Right lobe of liver (tissue), 6 donors: Measurements from ENCODE around the gene RASSF8. TPM values are rescaled to one million over a fixed set of nuclear protein-coding genes. Genes with fewer than 3 reads are reported as not detected.

Experiments
- ATAC-seq, 4 donors: fragments of 200-7000 bp; cut with Tn5 transposase; one replicate each; pipeline ENCODE4 v1.9.1; 2020; ENCODE audit warnings: mild to moderate bottlenecking in 4 of 4, moderate library complexity in 4 of 4
- DNase-seq, 3 donors: peaks; one replicate each; pipeline ENCODE4 v3.0.0-alpha.2; 2020
- H3K27ac ChIP-seq, 3 donors: fragments of 200-600 bp; one replicate each; pipeline ENCODE4 v1.8.0; 2022
- H3K27me3 ChIP-seq, 2 donors: fragments of 200-600 bp; one replicate each; pipeline ENCODE4 v1.8.0; 2022
- H3K36me3 ChIP-seq, 4 donors: fragments of 200-600 bp; sonication (generic) in 1 of 4; one replicate each; pipeline versions ENCODE4 v1.5.1 to v1.8.0; 2017 to 2022; ENCODE audit warnings: control low read depth in 1 of 4
- H3K4me1 ChIP-seq, 4 donors: fragments of 200-600 bp; sonication (generic) in 1 of 4; one replicate each; pipeline versions ENCODE4 v1.5.1 to v1.8.0; 2017 to 2022; ENCODE audit warnings: control low read depth in 1 of 4
- H3K4me3 ChIP-seq, 3 donors: fragments of 200-600 bp; one replicate each; pipeline ENCODE4 v1.8.0; 2022
- H3K9me3 ChIP-seq, 4 donors: fragments of 200-600 bp; sonication (generic) in 1 of 4; one replicate each; pipeline versions ENCODE4 v1.5.1 to v1.8.0; 2017 to 2022; ENCODE audit warnings: control low read depth in 1 of 4
- POLR2A ChIP-seq: fragments of 450-650 bp; IDR thresholded peaks from one replicate; pipeline ENCODE4 v1.6.1; 2017; ENCODE audit warnings: antibody characterized with exemption, mild to moderate bottlenecking
- WGBS: methylation state at CpG from one replicate; pipeline ENCODE4 v1.1.6; 2018; ENCODE audit warnings: low coverage, low lambda C conversion rate; ENCODE audit not compliant: insufficient coverage; ENCODE audit errors: missing lambda C conversion rate; 5-methylcytosine and 5-hydroxymethylcytosine counted together
- intact Hi-C, 2 donors: fragments of 100-400 bp; cut with DNase I; formaldehyde crosslinking; loops; one replicate each; pipeline versions ENCODE4 v1.11.2 to v1.14.1; 2022
- total RNA-seq, 6 experiments: library from RNA; depleted of rRNA in 2 of 6; stranded (reverse); fragments of >200 nt in 2 of 6; fragmentation: NEBNext Ultra II Directional in 3 of 6; extraction: Animal tissue kit (Norgen Biotek cat#: 25700) in 3 of 6; gene quantifications; one replicate each; pipeline versions ENCODE4 v1.1.0 to v1.2.4, GENCODE V29; 2016 to 2023
- TF ChIP-seq, protein P1 (sequence below), 4 donors: fragments of 200-600 bp in 3 of 4; fragments of 450-650 bp in 1 of 4; IDR thresholded peaks; one replicate each; pipeline versions ENCODE4 v1.5.1 to v1.8.0; 2016 to 2022; ENCODE audit warnings: antibody characterized with exemption in 4 of 4, mild to moderate bottlenecking in 2 of 4
- donor health status: DM: no; HTN: yes; CAD: no.
- donor health status: DM: no; HTN: no; CAD: no.
- donor health status: DM: no; HTN: no; CAD: no.
- donor health status: DM: no; HTN: yes; CAD: no.
- donor health status: DM: no; HTN: yes; CAD: no.

Gene RASSF8
- total RNA-seq, 6 experiments from 2014 or later, result 3.9 to 12.4 (median 7.3) TPM

DNA sequence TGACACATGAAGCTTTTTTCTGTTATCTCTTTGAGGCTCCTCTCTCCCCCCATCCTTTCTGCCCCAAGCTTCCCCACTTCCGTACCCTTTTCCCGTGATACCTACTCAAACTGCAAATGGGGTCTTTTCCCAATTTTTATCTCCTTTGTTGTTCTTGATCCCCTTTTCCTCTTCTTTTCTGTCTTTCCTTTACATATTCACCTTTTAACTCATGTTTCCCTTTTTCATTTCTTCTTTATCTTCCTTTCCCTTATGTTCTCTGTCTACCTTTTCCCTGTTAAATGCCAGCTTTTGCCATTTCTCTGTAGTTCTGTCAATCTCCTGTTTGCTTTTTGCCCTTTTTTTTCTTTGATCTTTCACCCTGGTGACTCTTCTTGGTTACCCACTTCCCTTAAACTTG is 168.9 kb downstream of the RASSF8 start:
- WGBS, result 45% methylated on average over 2 of the region's 2 CpGs
- Histone ChIP-seq H3K9me3 (no peaks in the 10 kb centered on the region), H3K4me1 (peaks cover 0 to 38% (median 3%) of the 10 kb centered on the region in 4 donors), H3K4me3 (no peak overlapping the region), H3K27ac (no peak overlapping the region), H3K27me3 (peaks cover 6 to 24% of the 10 kb centered on the region in 2 donors), H3K36me3 (no peaks in the 10 kb centered on the region)
- intact Hi-C loops, result no loop called here
- DNase-seq (no peak), ATAC-seq (no peak)
- TF ChIP-seq, protein P1, sequence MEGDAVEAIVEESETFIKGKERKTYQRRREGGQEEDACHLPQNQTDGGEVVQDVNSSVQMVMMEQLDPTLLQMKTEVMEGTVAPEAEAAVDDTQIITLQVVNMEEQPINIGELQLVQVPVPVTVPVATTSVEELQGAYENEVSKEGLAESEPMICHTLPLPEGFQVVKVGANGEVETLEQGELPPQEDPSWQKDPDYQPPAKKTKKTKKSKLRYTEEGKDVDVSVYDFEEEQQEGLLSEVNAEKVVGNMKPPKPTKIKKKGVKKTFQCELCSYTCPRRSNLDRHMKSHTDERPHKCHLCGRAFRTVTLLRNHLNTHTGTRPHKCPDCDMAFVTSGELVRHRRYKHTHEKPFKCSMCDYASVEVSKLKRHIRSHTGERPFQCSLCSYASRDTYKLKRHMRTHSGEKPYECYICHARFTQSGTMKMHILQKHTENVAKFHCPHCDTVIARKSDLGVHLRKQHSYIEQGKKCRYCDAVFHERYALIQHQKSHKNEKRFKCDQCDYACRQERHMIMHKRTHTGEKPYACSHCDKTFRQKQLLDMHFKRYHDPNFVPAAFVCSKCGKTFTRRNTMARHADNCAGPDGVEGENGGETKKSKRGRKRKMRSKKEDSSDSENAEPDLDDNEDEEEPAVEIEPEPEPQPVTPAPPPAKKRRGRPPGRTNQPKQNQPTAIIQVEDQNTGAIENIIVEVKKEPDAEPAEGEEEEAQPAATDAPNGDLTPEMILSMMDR (IDR thresholded peaks at IDR 0.05), result no peak
- no peak for TF ChIP-seq POLR2A

DNA sequence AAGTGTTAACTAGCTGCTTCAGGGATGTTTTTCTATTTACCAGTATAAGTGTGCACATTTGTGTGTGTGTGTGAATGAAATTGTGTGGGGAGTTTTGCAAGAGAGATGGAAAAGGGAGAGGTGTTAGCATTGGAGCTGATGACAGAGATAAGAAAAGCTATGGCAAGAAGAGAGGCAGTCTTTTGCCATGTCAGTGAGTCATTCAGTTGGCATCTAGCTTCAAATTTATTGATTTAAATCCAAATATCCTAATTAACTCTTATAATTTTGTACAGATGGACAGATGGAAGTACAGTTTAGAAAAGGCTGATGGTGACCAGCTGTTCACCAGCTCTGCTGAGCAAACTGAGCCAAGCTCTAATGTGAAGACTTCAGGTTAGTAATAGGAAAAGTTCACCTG is 169.7 kb downstream of the RASSF8 start:
- TF ChIP-seq, protein P1 (IDR thresholded peaks at IDR 0.05), result no peak
- TF ChIP-seq POLR2A, result no peak
- intact Hi-C loops, result no loop called here

More for the DNA sequence above, 169.7 kb downstream of the RASSF8 start:
- no peak overlapping the region for H3K27ac ChIP-seq
- H3K27me3 ChIP-seq, result peaks cover 6 to 20% of the 10 kb centered on the region in 2 donors
- H3K4me3 ChIP-seq, result no peak overlapping the region
- no peak for ATAC-seq
- H3K36me3 ChIP-seq, result no peaks in the 10 kb centered on the region
- no peak for DNase-seq
- peaks cover 0 to 33% (median 3%) of the 10 kb centered on the region in 4 donors for H3K4me1 ChIP-seq
- no peaks in the 10 kb centered on the region for H3K9me3 ChIP-seq

Other genes with a start within 250 kb of the RASSF8 start
- 1 to 10 TPM in 2 of 6 experiments, under 1 TPM in 4; 0.43 to 1.3 (median 0.84) TPM for gene BHLHE41, start 166.4 kb downstream of the RASSF8 start, total RNA-seq
- 1 to 10 TPM in 1 of 6 experiments, under 1 TPM in 5; 0.18 to 1.2 (median 0.54) TPM for gene SSPN, start 236.9 kb downstream of the RASSF8 start, total RNA-seq